Prostate gland (tissue), 2 donors: ENCODE results near the gene BICD1.

Experiments
- POLR2A ChIP-seq: fragments of 450-650 bp; IDR thresholded peaks from one replicate; pipeline ENCODE4 v1.6.1; 2016; ENCODE audit warnings: antibody characterized with exemption, mild to moderate bottlenecking
- POLR2AphosphoS5 ChIP-seq: sonication (generic); formaldehyde crosslinking; IDR thresholded peaks from one replicate; pipeline ENCODE4 v1.6.1; 2017; ENCODE audit warnings: antibody characterized with exemption
- TF ChIP-seq, protein P1 (sequence below), 4 experiments: fragments of 200-600 bp in 2 of 4; fragments of 450-650 bp in 2 of 4; sonication (generic) in 2 of 4; IDR thresholded peaks; 1 replicate in 3 of 4; 2 replicates in 1 of 4; pipeline ENCODE4 v1.5.1; 2016 to 2019; ENCODE audit warnings: antibody characterized with exemption in 4 of 4, mild to moderate bottlenecking in 2 of 4, moderate library complexity in 2 of 4

DNA sequence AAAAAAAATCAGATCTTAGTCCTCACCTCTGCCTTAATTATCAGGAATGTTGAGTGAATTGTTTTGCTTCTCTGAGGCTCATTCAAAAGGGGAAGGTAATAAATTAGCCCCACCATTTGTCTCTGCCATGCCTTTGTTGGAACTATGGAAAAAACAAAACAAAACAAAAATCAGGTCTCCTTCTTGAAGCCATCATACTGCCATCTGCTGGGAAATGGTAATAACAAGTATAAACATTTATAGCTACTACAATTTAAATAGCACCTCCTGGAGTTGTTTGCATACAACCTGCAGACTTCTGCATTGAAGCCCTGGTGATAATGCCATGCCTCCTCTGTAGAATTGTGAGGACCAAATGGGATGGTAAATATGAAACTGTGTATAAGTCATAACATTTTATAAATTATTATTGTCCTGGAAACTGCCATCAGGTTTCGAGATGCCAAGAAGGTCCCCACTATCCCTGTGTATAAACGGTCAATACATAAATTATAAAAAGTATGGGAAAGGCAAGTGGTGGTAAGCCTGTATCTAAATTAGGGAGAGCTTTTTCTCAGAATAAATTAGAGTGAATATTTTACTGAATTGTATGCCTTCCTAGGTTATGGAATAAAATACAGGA is 205.5 kb downstream of the BICD1 start:
- no peak for TF ChIP-seq POLR2A
- TF ChIP-seq, protein P1, sequence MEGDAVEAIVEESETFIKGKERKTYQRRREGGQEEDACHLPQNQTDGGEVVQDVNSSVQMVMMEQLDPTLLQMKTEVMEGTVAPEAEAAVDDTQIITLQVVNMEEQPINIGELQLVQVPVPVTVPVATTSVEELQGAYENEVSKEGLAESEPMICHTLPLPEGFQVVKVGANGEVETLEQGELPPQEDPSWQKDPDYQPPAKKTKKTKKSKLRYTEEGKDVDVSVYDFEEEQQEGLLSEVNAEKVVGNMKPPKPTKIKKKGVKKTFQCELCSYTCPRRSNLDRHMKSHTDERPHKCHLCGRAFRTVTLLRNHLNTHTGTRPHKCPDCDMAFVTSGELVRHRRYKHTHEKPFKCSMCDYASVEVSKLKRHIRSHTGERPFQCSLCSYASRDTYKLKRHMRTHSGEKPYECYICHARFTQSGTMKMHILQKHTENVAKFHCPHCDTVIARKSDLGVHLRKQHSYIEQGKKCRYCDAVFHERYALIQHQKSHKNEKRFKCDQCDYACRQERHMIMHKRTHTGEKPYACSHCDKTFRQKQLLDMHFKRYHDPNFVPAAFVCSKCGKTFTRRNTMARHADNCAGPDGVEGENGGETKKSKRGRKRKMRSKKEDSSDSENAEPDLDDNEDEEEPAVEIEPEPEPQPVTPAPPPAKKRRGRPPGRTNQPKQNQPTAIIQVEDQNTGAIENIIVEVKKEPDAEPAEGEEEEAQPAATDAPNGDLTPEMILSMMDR (IDR thresholded peaks at IDR 0.05): peak in 3 of 4 experiments; percentile 55 to 65 (median 60)
- no peak for TF ChIP-seq POLR2AphosphoS5
